Suprapubic skin (tissue), 4 donors: ENCODE results near the gene CDK11B. TPM values are rescaled to one million over a fixed set of nuclear protein-coding genes. Genes with fewer than 3 reads are reported as not detected.

Source experiments
- DNase-seq, 2 donors: peaks; one replicate each; pipeline ENCODE4 v3.0.0-alpha.2; 2019; ENCODE audit warnings: low spot score in 2 of 2
- H3K27ac ChIP-seq: fragments of 200-600 bp; sonication (generic); one replicate; pipeline ENCODE4 v1.5.1; 2019
- H3K27me3 ChIP-seq: fragments of 200-600 bp; sonication (generic); one replicate; pipeline ENCODE4 v1.5.1; 2019
- H3K36me3 ChIP-seq: fragments of 200-600 bp; sonication (generic); one replicate; pipeline ENCODE4 v1.5.1; 2019
- H3K4me1 ChIP-seq: fragments of 200-600 bp; sonication (generic); one replicate; pipeline ENCODE4 v1.5.1; 2019
- H3K4me3 ChIP-seq: fragments of 200-600 bp; sonication (generic); one replicate; pipeline ENCODE4 v1.5.1; 2019; ENCODE audit warnings: mild to moderate bottlenecking
- H3K9me3 ChIP-seq: fragments of 200-600 bp; sonication (generic); one replicate; pipeline ENCODE4 v1.5.1; 2019
- EP300 ChIP-seq: sonication (generic); formaldehyde crosslinking; IDR thresholded peaks from one replicate; pipeline ENCODE4 v1.6.1; 2017; ENCODE audit warnings: antibody characterized with exemption
- POLR2A ChIP-seq, 2 donors: fragments of 450-650 bp; IDR thresholded peaks; one replicate each; pipeline ENCODE4 v1.6.1; 2017; ENCODE audit warnings: antibody characterized with exemption in 2 of 2, mild to moderate bottlenecking in 2 of 2, moderate library complexity in 2 of 2
- POLR2AphosphoS5 ChIP-seq, 3 donors: sonication (generic); formaldehyde crosslinking; IDR thresholded peaks; one replicate each; pipeline ENCODE4 v1.6.1; 2017; ENCODE audit warnings: antibody characterized with exemption in 3 of 3
- WGBS: methylation state at CpG from one replicate; pipeline ENCODE4 v1.1.5; 2018; 5-methylcytosine and 5-hydroxymethylcytosine counted together
- total RNA-seq, 4 donors: library from RNA; depleted of rRNA; stranded (reverse); fragments of >200 nt; gene quantifications; one replicate each; pipeline ENCODE4 v1.1.0, GENCODE V29; 2016
- TF ChIP-seq, protein P1 (sequence below), 2 donors: fragments of 200-600 bp in 1 of 2; fragments of 450-650 bp in 1 of 2; sonication (generic) in 1 of 2; IDR thresholded peaks; one replicate each; pipeline ENCODE4 v1.5.1; 2016 to 2019; ENCODE audit warnings: antibody characterized with exemption in 2 of 2, mild to moderate bottlenecking in 1 of 2, moderate library complexity in 1 of 2

CDK11B gene
- total RNA-seq, 4 donors from 2014 or later = 18.1 to 28.6 (median 23.3) TPM

DNA sequence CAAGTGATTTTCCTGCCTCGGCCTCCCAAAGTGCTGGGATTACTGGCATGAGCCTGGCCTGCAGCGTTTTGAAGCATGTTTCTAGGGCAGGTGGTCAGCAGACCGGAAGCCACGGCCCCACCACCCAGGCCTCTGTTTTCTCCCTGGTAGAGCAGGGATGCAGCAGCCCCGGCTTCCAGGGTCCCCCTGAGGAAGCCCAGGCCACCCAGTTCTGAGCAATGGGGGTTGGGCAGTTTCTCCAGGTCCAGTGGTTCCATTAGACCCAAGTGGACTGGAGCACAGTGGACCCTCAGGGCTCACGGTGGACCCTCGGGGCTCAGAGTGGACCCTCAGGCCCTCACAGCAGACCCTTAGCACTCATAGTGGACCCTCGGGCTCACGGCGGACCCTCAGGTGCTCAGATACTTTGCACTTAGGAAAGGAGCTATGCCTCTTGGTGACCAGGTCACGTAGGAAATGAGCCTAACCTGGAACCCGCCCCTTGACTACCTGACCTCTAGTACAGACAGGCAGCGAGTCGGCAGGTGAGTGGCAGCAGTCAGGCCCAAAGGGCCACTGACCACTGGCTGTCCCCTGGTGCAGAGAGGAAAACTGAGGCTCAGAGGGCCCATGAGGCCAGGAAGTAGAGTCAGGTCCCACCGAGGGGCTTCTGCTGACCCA, 54.3 kb downstream of the CDK11B start:
- DNase-seq = no peak
- peaks cover 10% of the 10 kb centered on the region for H3K4me1 ChIP-seq
- no peak overlapping the region for H3K27ac ChIP-seq
- H3K27me3 ChIP-seq = peaks cover 27% of the 10 kb centered on the region
- TF ChIP-seq POLR2A (IDR thresholded peaks at IDR 0.05) (no peak), EP300 (no peak)
- no peak overlapping the region for H3K4me3 ChIP-seq
- H3K9me3 ChIP-seq = no peaks in the 10 kb centered on the region
- H3K36me3 ChIP-seq = no peaks in the 10 kb centered on the region
- WGBS = 82% methylated on average over 5 of the region's 15 CpGs

DNA sequence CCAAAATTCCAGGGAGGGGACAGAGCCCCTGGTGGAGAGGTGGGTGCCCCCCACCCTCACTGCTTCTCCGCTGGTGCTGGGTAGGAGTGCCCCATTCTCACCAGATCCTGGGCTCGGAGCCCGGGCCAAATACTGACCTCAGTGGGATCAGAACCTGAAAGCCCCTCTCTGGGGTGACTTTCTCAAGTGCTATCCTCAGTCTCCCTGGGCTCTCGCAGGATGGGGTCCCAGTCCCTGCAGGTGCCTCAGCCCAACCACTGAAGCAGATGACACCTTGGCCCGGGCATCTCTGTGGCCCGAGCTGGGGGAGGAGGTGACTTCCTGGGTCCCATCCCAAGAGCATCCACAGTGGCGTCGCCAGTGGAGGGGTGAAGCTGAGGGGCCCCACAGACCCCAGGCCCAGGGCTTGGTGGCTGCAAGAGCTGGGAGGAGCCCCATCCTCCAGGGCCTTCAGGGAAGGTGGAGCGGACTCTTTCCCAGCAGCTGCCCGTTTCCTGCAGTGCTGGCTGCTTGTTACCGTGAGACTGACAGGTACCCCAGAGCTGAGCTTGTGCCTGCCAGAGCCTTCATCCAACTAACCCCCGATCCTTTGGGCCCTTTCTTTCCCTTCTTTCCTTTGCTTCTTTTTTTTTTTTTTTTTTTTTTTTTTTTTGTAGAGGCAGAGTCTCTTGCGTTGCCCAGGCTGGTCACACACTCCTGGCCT, 55.0 kb downstream of the CDK11B start:
- DNase-seq = peak in 1 of 2 donors; percentile 59
- Histone ChIP-seq H3K9me3 (no peaks in the 10 kb centered on the region), H3K4me3 (no peak overlapping the region), H3K36me3 (no peaks in the 10 kb centered on the region), H3K27ac (no peak overlapping the region), H3K27me3 (peaks cover 34% of the 10 kb centered on the region), H3K4me1 (peaks cover 17% of the 10 kb centered on the region)
- TF ChIP-seq, protein P1, sequence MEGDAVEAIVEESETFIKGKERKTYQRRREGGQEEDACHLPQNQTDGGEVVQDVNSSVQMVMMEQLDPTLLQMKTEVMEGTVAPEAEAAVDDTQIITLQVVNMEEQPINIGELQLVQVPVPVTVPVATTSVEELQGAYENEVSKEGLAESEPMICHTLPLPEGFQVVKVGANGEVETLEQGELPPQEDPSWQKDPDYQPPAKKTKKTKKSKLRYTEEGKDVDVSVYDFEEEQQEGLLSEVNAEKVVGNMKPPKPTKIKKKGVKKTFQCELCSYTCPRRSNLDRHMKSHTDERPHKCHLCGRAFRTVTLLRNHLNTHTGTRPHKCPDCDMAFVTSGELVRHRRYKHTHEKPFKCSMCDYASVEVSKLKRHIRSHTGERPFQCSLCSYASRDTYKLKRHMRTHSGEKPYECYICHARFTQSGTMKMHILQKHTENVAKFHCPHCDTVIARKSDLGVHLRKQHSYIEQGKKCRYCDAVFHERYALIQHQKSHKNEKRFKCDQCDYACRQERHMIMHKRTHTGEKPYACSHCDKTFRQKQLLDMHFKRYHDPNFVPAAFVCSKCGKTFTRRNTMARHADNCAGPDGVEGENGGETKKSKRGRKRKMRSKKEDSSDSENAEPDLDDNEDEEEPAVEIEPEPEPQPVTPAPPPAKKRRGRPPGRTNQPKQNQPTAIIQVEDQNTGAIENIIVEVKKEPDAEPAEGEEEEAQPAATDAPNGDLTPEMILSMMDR (IDR thresholded peaks at IDR 0.05) = no peak
- TF ChIP-seq EP300 (no peak), POLR2A (IDR thresholded peaks at IDR 0.05) (no peak), POLR2AphosphoS5 (IDR thresholded peaks at IDR 0.05) (no peak)
- WGBS = 60% methylated on average over 8 of the region's 13 CpGs

DNA sequence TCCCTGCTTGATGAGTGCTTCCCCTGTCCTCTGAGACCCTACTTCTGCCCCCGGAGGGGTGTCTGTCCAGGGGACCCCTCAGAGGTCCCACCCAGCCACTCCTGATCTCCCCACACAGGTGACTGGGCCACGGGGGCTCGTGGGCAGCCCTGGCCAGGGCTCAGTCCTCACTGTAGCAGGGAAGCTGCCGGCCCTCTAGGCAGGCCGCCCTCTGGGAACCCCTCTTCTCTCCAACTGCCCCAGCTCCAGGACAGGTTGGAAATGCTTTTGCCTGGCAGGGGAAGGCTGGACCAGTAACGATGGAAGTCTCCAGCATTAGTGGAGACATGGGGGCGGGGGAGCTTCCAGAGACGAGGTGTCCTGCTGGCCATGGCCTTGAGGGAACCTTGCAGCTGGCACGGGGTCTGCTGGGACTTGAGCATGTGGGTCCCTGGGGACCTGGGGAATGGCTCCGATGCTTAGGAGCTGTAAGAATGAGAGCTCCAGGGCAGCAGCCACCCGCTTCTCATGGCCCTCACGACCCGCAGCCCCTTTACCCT, 55.8 kb downstream of the CDK11B start:
- H3K4me1 ChIP-seq = peaks cover 18% of the 10 kb centered on the region
- peaks cover 42% of the 10 kb centered on the region for H3K27me3 ChIP-seq
- no peak for TF ChIP-seq POLR2AphosphoS5 (IDR thresholded peaks at IDR 0.05)
- no peak for TF ChIP-seq EP300
- TF ChIP-seq POLR2A (IDR thresholded peaks at IDR 0.05) = no peak
- TF ChIP-seq, protein P1 (IDR thresholded peaks at IDR 0.05) = no peak
- H3K27ac ChIP-seq = no peak overlapping the region
- peak; percentile 57 to 70 for DNase-seq
- WGBS = 78% methylated on average over 11 of the region's 13 CpGs
- no peaks in the 10 kb centered on the region for H3K9me3 ChIP-seq
- H3K36me3 ChIP-seq = no peaks in the 10 kb centered on the region
- H3K4me3 ChIP-seq = no peak overlapping the region

DNA sequence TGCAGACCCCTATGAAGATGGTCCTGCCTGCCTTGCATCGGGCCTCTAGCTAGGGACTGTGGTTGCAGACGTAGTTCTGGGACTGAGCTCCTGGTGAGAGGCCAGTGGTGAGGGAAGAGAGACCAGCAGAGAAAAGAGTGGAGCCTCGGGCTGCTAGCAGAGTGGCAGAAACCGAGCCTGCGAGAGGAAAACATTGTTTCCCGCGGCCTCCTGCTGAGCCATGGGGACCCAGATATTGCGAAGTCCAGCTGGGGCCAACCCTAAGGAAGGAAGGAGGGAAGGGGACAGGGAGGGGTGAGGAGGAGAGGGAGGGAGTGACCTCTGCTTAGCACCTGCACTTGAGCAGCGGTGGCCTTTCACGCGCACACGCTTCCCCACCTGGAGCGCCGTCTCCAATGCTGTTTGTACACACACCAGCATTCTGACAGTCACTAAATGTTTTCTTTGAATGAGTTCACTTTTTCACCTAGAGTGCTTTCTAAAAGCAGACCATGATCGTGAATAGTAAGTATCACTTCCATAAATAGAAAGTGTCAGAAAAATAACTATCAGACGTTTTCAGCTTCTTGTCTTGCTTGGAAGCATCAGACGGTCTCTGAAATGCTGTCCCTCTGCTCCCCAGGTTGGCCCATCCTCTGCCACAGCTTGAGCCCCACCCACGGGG, 56.4 kb downstream of the CDK11B start:
- Histone ChIP-seq H3K36me3 (no peaks in the 10 kb centered on the region), H3K27me3 (peaks cover 48% of the 10 kb centered on the region), H3K4me3 (no peak overlapping the region), H3K9me3 (no peaks in the 10 kb centered on the region), H3K4me1 (peaks cover 24% of the 10 kb centered on the region), H3K27ac (no peak overlapping the region)
- TF ChIP-seq, protein P1 (IDR thresholded peaks at IDR 0.05) = no peak
- TF ChIP-seq POLR2A (IDR thresholded peaks at IDR 0.05) (no peak), EP300 (no peak), POLR2AphosphoS5 (IDR thresholded peaks at IDR 0.05) (no peak)
- no peak for DNase-seq
- WGBS = 76% methylated on average over 18 of the region's 18 CpGs

DNA sequence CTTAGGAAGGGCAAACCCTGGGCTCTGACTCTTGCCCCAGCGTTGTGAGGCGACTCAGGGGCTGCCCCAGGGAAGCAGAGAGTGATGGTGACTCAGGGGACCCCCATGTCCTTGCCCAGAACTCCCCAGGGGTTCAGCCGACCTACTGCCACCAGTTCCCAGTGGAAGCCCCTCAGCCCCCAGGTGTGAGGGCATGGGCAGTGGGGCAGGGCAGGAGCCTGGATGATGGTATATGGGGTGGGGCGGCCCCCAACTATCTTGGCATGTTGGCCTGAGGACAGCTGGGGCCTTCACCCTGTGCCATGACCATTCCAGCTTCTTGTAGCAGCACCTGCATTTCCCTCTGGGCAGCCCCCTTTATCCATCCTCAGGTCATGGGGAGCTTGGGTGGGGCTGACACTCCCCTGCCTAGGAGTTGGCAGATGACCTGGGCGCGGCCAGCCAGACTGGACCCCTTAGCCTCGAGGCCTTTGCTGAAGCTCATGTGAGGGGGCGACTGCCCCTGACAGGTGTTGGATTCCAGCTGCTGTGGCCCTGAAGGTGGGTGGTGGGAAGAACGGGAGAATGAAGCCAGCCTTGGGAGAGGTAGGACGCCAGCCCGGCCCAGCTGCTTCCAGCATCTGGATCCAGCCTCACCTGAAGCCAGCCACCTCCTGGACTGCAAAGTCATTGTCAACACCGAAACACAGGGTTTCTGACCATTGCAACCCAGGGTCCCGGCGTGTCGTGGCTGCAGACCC, 57.1 kb downstream of the CDK11B start:
- H3K36me3 ChIP-seq = no peaks in the 10 kb centered on the region
- DNase-seq = peak; percentile 59 to 70
- H3K4me3 ChIP-seq = no peak overlapping the region
- H3K4me1 ChIP-seq = peaks cover 26% of the 10 kb centered on the region
- H3K9me3 ChIP-seq = no peaks in the 10 kb centered on the region
- peaks cover 55% of the 10 kb centered on the region for H3K27me3 ChIP-seq
- no peak overlapping the region for H3K27ac ChIP-seq
- 87% methylated on average over 7 of the region's 15 CpGs for WGBS
- TF ChIP-seq EP300 (no peak), POLR2A (IDR thresholded peaks at IDR 0.05) (no peak), POLR2AphosphoS5 (IDR thresholded peaks at IDR 0.05) (no peak)
- TF ChIP-seq, protein P1 (IDR thresholded peaks at IDR 0.05) = no peak
